Kidney (tissue), 14 donors: Measurements from ENCODE around the gene NRXN2. TPM values are rescaled to one million over a fixed set of nuclear protein-coding genes. Genes with fewer than 3 reads are reported as not detected.
"Not testable (repeated sequence)": the region's sequence is repeated elsewhere in the genome, so short reads cannot be mapped to it uniquely, and the experiment has no call there.

Experiments used
- DNase-seq, 5 donors: peaks; one replicate each; pipeline ENCODE4 v3.0.0-alpha.2; 2013 to 2020
- FAIRE-seq: peaks from 2 replicates; lab custom pipeline; 2012; peaks lifted over from hg19 to GRCh38; lab: Jason Lieb, UNC
- H3K27ac ChIP-seq, 2 donors: one replicate each; pipeline ENCODE4 v1.7.0; 2013; ENCODE audit warnings: low read depth in 2 of 2, low read length in 2 of 2, inconsistent platforms in 1 of 2
- H3K27me3 ChIP-seq: one replicate; pipeline ENCODE4 v1.7.1; 2013; ENCODE audit warnings: low read length, inconsistent platforms; ENCODE audit not compliant: control insufficient read depth, insufficient read depth
- H3K36me3 ChIP-seq, 3 donors: one replicate each; pipeline versions ENCODE4 v1.7.0 to v1.7.1; 2013; ENCODE audit warnings: low read length in 3 of 3, control low read depth in 1 of 3, inconsistent platforms in 1 of 3; ENCODE audit not compliant: insufficient read depth in 3 of 3, control insufficient read depth in 2 of 3
- H3K4me1 ChIP-seq, 3 donors: one replicate each; pipeline versions ENCODE4 v1.7.0 to v1.7.1; 2013; ENCODE audit warnings: low read length in 3 of 3, inconsistent platforms in 1 of 3, low read depth in 1 of 3; ENCODE audit not compliant: control insufficient read depth in 2 of 3, insufficient read depth in 2 of 3
- H3K4me3 ChIP-seq, 3 donors: one replicate each; pipeline versions ENCODE4 v1.7.0 to v1.8.1; 2013; ENCODE audit warnings: low read length in 3 of 3, control low read depth in 1 of 3, inconsistent platforms in 1 of 3
- H3K9ac ChIP-seq, 3 donors: one replicate each; pipeline versions ENCODE4 v1.7.0 to v1.7.1; 2013; ENCODE audit warnings: low read length in 3 of 3, control low read depth in 1 of 3, inconsistent platforms in 1 of 3
- H3K9me3 ChIP-seq, 3 donors: one replicate each; pipeline versions ENCODE4 v1.7.0 to v1.7.1; 2013; ENCODE audit warnings: low read length in 3 of 3, control low read depth in 1 of 3, inconsistent platforms in 1 of 3; ENCODE audit not compliant: control insufficient read depth in 2 of 3, insufficient read depth in 1 of 3
- intact Hi-C: fragments of 100-400 bp; cut with DNase I; formaldehyde crosslinking; loops from one replicate; pipeline ENCODE4 v1.11.1; 2022
- polyA plus RNA-seq: library from polyadenylated mRNA; stranded (reverse); fragments of 350-450 nt; fragmentation: Illumina TruSeq; extraction: RNeasy Lipid Tissue Mini Kit (QIAGEN cat#74804); gene quantifications from one replicate; pipeline ENCODE4 v1.2.3, GENCODE V29; 2014; ENCODE audit warnings: low read depth, low replicate concordance; ENCODE audit not compliant: insufficient read depth
- total RNA-seq: library from RNA; stranded (reverse); fragmentation: NEBNext Ultra II Directional; extraction: Animal tissue kit (Norgen Biotek cat#: 25700); gene quantifications from one replicate; pipeline ENCODE4 v1.2.1, GENCODE V29; 2021
- TF ChIP-seq, protein P1 (sequence below): IDR thresholded peaks from 3 replicates; pipeline ENCODE4 v1.5.1; 2012; ENCODE audit warnings: mild to moderate bottlenecking, moderate library complexity, borderline replicate concordance; ENCODE audit not compliant: insufficient read depth; ENCODE audit errors: extremely low read depth
- donor health status: control.
- donor health status: control.
- donor health status: control.
- donor health status: control.
- donor health status: control.
- donor health status: DM: yes; HTN: yes; CAD: no.
- donor health status: Normal renal cell carcinoma (clear cell type).

The NRXN2 gene
- total and polyA plus RNA-seq, 2 donors from 2014 or later, result 13.3 to 22.0 TPM

GRCh38 chr11:64705501-64705900 is 17.5 kb downstream of the NRXN2 start:
- no peaks in the 10 kb centered on the region for H3K36me3 ChIP-seq
- TF ChIP-seq, protein P1, sequence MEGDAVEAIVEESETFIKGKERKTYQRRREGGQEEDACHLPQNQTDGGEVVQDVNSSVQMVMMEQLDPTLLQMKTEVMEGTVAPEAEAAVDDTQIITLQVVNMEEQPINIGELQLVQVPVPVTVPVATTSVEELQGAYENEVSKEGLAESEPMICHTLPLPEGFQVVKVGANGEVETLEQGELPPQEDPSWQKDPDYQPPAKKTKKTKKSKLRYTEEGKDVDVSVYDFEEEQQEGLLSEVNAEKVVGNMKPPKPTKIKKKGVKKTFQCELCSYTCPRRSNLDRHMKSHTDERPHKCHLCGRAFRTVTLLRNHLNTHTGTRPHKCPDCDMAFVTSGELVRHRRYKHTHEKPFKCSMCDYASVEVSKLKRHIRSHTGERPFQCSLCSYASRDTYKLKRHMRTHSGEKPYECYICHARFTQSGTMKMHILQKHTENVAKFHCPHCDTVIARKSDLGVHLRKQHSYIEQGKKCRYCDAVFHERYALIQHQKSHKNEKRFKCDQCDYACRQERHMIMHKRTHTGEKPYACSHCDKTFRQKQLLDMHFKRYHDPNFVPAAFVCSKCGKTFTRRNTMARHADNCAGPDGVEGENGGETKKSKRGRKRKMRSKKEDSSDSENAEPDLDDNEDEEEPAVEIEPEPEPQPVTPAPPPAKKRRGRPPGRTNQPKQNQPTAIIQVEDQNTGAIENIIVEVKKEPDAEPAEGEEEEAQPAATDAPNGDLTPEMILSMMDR, result no peak
- no peak overlapping the region for H3K27ac ChIP-seq
- no peak overlapping the region for H3K9ac ChIP-seq
- DNase-seq (no peak), FAIRE-seq (no peak)
- H3K9me3 ChIP-seq, result no peaks in the 10 kb centered on the region
- H3K27me3 ChIP-seq, result peaks cover 6% of the 10 kb centered on the region
- no peak overlapping the region for H3K4me3 ChIP-seq
- H3K4me1 ChIP-seq, result no peaks in the 10 kb centered on the region
- intact Hi-C loops, result no loop called here

GRCh38 chr11:64703048-64703447 is 19.9 kb downstream of the NRXN2 start:
- H3K4me3 ChIP-seq, result no peak overlapping the region
- no peaks in the 10 kb centered on the region for H3K36me3 ChIP-seq
- no peaks in the 10 kb centered on the region for H3K4me1 ChIP-seq
- FAIRE-seq (no peak), DNase-seq (no peak)
- H3K27me3 ChIP-seq, result no peaks in the 10 kb centered on the region
- no peaks in the 10 kb centered on the region for H3K9me3 ChIP-seq
- H3K27ac ChIP-seq, result no peak overlapping the region
- TF ChIP-seq, protein P1, result no peak
- no peak overlapping the region for H3K9ac ChIP-seq
- intact Hi-C loops, result no loop called here

DNA sequence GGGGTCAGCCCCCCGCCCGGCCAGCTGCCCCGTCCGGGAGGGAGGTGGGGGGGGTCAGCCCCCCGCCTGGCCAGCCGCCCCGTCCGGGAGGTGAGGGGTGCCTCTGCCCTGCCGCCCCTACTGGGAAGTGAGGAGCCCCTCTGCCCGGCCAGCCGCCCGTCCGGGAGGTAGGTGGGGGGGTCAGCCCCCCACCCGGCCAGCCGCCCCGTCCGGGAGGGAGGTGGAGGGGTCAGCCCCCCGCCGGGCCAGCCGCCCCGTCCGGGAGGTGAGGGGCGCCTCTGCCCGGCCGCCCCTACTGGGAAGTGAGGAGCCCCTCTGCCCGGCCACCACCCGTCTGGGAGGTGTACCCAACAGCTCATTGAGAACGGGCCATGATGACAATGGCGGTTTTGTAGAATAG is 21.0 kb downstream of the NRXN2 start:
- H3K36me3 ChIP-seq, H3K27me3 ChIP-seq, H3K4me1 ChIP-seq, intact Hi-C loops, H3K9ac ChIP-seq, H3K9me3 ChIP-seq, DNase-seq, H3K4me3 ChIP-seq, FAIRE-seq, H3K27ac ChIP-seq: not testable (repeated sequence)

DNA sequence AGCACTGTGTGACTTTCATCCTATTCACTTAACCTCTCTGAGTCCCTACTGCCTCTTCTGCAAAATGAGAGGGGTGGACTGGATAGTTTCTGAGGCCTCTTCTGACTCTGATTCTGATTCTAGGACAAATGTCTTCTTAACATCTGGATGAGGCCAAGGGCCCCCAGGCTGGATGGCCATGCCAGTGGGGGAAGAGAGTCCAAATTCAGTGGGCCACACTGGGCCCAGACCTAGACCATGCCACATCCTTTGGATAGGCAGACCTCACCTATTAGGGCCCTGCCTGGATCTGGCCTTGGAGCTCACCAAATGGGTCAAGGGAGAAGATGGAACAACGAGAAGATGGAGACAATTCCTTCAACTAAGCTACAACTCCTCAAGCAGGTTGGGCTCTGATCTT is 24.6 kb downstream of the NRXN2 start:
- intact Hi-C loops, result no loop called here
- no peak for FAIRE-seq

More for the DNA sequence above, 24.6 kb downstream of the NRXN2 start:
- TF ChIP-seq, protein P1, result no peak
- Histone ChIP-seq H3K36me3 (no peaks in the 10 kb centered on the region), H3K4me1 (no peaks in the 10 kb centered on the region), H3K4me3 (no peak overlapping the region), H3K9me3 (no peaks in the 10 kb centered on the region), H3K27ac (no peak overlapping the region), H3K9ac (no peak overlapping the region), H3K27me3 (no peaks in the 10 kb centered on the region)
- DNase-seq, result no peak
